Stimulated activated CD8-positive, alpha-beta memory T cell treated with anti-CD3 and anti-CD28 coated beads, Interleukin-4, amount 100 ng/mL, for 24 hours (primary cell): ENCODE results near the gene GSE1.
A peak's percentile ranks its signal among the peaks of the same experiment; 100 is the strongest.

ENCODE experiments used
- DNase-seq: peaks from one replicate; pipeline ENCODE4 v3.0.0-alpha.2; 2020; ENCODE audit warnings: low read depth

The GSE1 gene

GRCh38 chr16:85607321-85607765 is 5.8 kb upstream of the GSE1 start:
- DNase-seq, result no peak

GRCh38 chr16:85607796-85608514 is 5.2 kb upstream of the GSE1 start:
- DNase-seq, result no peak

- no peak for DNase-seq
Measured at GRCh38 chr16:85608515-85608885, 4.6 kb upstream of the GSE1 start.

- no peak for DNase-seq
Measured at GRCh38 chr16:85608887-85609286, 4.2 kb upstream of the GSE1 start.

- DNase-seq, result no peak
Measured at GRCh38 chr16:85609539-85609938, 3.6 kb upstream of the GSE1 start.

GRCh38 chr16:85610059-85610445 is 3.1 kb upstream of the GSE1 start:
- DNase-seq, result no peak

- peak; percentile 88 for DNase-seq
Measured at GRCh38 chr16:85610446-85611193, 2.5 kb upstream of the GSE1 start.

- DNase-seq, result no peak
Measured at GRCh38 chr16:85611194-85611443, 2.0 kb upstream of the GSE1 start.

- no peak for DNase-seq
Measured at GRCh38 chr16:85611444-85612190, 1.5 kb upstream of the GSE1 start.

- DNase-seq, result no peak
Measured at GRCh38 chr16:85612191-85612800, 826 bp upstream of the GSE1 start.

GRCh38 chr16:85613604-85614337 is 649 bp downstream of the GSE1 start:
- no peak for DNase-seq

- DNase-seq, result no peak
Measured at GRCh38 chr16:85614338-85615013, 1.4 kb downstream of the GSE1 start.

GRCh38 chr16:85615014-85615851 is 2.1 kb downstream of the GSE1 start:
- no peak for DNase-seq

GRCh38 chr16:85615852-85616606 is 2.9 kb downstream of the GSE1 start:
- DNase-seq, result peak; percentile 72

GRCh38 chr16:85616607-85617321 is 3.6 kb downstream of the GSE1 start:
- no peak for DNase-seq

GRCh38 chr16:85617948-85618347 is 4.8 kb downstream of the GSE1 start:
- no peak for DNase-seq

- no peak for DNase-seq
Measured at GRCh38 chr16:85618521-85618920, 5.4 kb downstream of the GSE1 start.

- no peak for DNase-seq
Measured at GRCh38 chr16:85619101-85619891, 6.2 kb downstream of the GSE1 start.
